ENCODE measurements around the gene ZNF619.

DNA sequence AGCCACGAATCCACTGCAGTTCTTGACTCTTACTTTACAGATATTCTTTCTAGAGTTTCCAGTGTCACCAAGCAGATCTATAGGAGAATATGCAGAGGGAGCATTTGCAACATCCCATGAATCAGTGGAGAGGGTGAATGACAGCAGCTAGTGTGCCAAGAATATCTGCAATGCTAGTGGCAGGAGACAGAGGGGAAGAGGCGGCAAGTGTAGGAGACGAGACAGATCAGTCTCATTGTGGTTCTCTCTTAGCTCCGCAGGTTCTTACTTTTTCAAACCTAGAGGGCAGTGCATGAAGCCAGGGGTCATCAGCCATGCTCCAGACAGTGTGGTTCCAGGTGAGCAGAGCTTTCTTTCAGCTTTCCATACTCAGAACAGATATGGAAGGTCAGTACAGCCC lies 744 bp downstream of the ZNF619 start:
- TF ChIP-seq LEF1 (IDR thresholded peaks at IDR 0.05; ENCODE audit: borderline replicate concordance) (no peak), HDGF (IDR thresholded peaks at IDR 0.05; ENCODE audit: borderline replicate concordance) (no peak), SUZ12 (IDR thresholded peaks at IDR 0.05) (no peak), BHLHE40 (IDR thresholded peaks at IDR 0.05; ENCODE audit: borderline replicate concordance) (no peak), SP1 (IDR thresholded peaks at IDR 0.05) (no peak), PKNOX1 (IDR thresholded peaks at IDR 0.05) (no peak), FOXM1 (IDR thresholded peaks at IDR 0.05; ENCODE audit: borderline replicate concordance) (no peak), ELF4 (IDR thresholded peaks at IDR 0.05) (no peak), ZNF384 (IDR thresholded peaks at IDR 0.05) (no peak), TARDBP (IDR thresholded peaks at IDR 0.05) (no peak)

Measured in HEK293T (cell line).